ENCODE measurements around the gene ERC2.

The ERC2 gene

GRCh38 chr3:56365905-56366640, 102.2 kb downstream of the ERC2 start:
- peak; percentile 47 for DNase-seq

GRCh38 chr3:56364665-56365064, 103.6 kb downstream of the ERC2 start:
- DNase-seq: no peak

GRCh38 chr3:56363720-56364119, 104.5 kb downstream of the ERC2 start:
- DNase-seq: no peak

- no peak for DNase-seq
These were observed 106.5 kb downstream of the ERC2 start for GRCh38 chr3:56361731-56362130.

GRCh38 chr3:56357266-56357665, 111.0 kb downstream of the ERC2 start:
- no peak for DNase-seq

- DNase-seq: no peak
These were observed 111.5 kb downstream of the ERC2 start for GRCh38 chr3:56356808-56357207.

GRCh38 chr3:56355570-56356185, 112.6 kb downstream of the ERC2 start:
- DNase-seq: no peak

GRCh38 chr3:56351537-56351936, 116.7 kb downstream of the ERC2 start:
- peak; percentile 75 for DNase-seq

- peak; percentile 8 for DNase-seq
These were observed 120.9 kb downstream of the ERC2 start for GRCh38 chr3:56347219-56347871.

GRCh38 chr3:56342475-56342874, 125.8 kb downstream of the ERC2 start:
- DNase-seq: no peak

- no peak for DNase-seq
These were observed 128.6 kb downstream of the ERC2 start for GRCh38 chr3:56339671-56340070.

GRCh38 chr3:56339244-56339643, 129.0 kb downstream of the ERC2 start:
- DNase-seq: no peak

- DNase-seq: no peak
These were observed 132.2 kb downstream of the ERC2 start for GRCh38 chr3:56336023-56336422.

- DNase-seq: no peak
These were observed 143.8 kb downstream of the ERC2 start for GRCh38 chr3:56324473-56324872.

- DNase-seq: no peak
These were observed 144.3 kb downstream of the ERC2 start for GRCh38 chr3:56323986-56324420.

GRCh38 chr3:56322862-56323261, 145.4 kb downstream of the ERC2 start:
- no peak for DNase-seq

- DNase-seq: no peak
These were observed 146.4 kb downstream of the ERC2 start for GRCh38 chr3:56321892-56322291.

GRCh38 chr3:56321383-56321782, 146.9 kb downstream of the ERC2 start:
- DNase-seq: no peak

GRCh38 chr3:56320883-56321282, 147.4 kb downstream of the ERC2 start:
- no peak for DNase-seq

- DNase-seq: no peak
These were observed 149.4 kb downstream of the ERC2 start for GRCh38 chr3:56318891-56319290.

GRCh38 chr3:56316944-56317343, 151.3 kb downstream of the ERC2 start:
- no peak for DNase-seq

- DNase-seq: no peak
These were observed 153.4 kb downstream of the ERC2 start for GRCh38 chr3:56314842-56315241.

- DNase-seq: no peak
These were observed 158.8 kb downstream of the ERC2 start for GRCh38 chr3:56309465-56309864.

- DNase-seq: no peak
These were observed 159.8 kb downstream of the ERC2 start for GRCh38 chr3:56308471-56308870.

Data from NCI-H446 treated with DMSO at 0.1 percent for 48 hours (cell line).